Osteocyte (in vitro differentiated cells): Measurements from ENCODE around the gene QSOX1. TPM values are rescaled to one million over a fixed set of nuclear protein-coding genes. Genes with fewer than 3 reads are reported as not detected.

Source experiments
- DNase-seq: peaks from one replicate; pipeline ENCODE4 v3.0.0; 2021; ENCODE audit warnings: mixed read lengths; ENCODE audit not compliant: unreplicated experiment; ENCODE audit errors: extremely low spot score
- H3K27ac Mint-ChIP-seq: one replicate; pipeline ENCODE4 v1.8.0; 2021; ENCODE audit warnings: mild to moderate bottlenecking, mixed read lengths; ENCODE audit not compliant: unreplicated experiment
- H3K27me3 Mint-ChIP-seq: one replicate; pipeline ENCODE4 v1.8.0; 2021; ENCODE audit warnings: mixed read lengths; ENCODE audit not compliant: unreplicated experiment
- H3K36me3 Mint-ChIP-seq: one replicate; pipeline ENCODE4 v1.8.0; 2021; ENCODE audit warnings: mixed read lengths; ENCODE audit not compliant: unreplicated experiment
- H3K4me1 Mint-ChIP-seq: one replicate; pipeline ENCODE4 v1.8.0; 2021; ENCODE audit warnings: mixed read lengths; ENCODE audit not compliant: unreplicated experiment
- H3K4me3 Mint-ChIP-seq: one replicate; pipeline ENCODE4 v1.8.0; 2021; ENCODE audit warnings: mild to moderate bottlenecking, moderate library complexity, mixed read lengths; ENCODE audit not compliant: unreplicated experiment
- H3K9me3 Mint-ChIP-seq: one replicate; pipeline ENCODE4 v1.8.0; 2021; ENCODE audit warnings: mixed read lengths; ENCODE audit not compliant: unreplicated experiment
- total RNA-seq: library from RNA; stranded (reverse); gene quantifications from 2 replicates; pipeline ENCODE4 v1.2.1, GENCODE V29; 2021
- TF ChIP-seq, protein P1 (sequence below): fragments of 200-600 bp; sonication (generic); IDR thresholded peaks from 2 replicates; pipeline ENCODE4 v1.5.0; 2021; ENCODE audit warnings: antibody characterized with exemption, mild to moderate bottlenecking, moderate library complexity

The QSOX1 gene
- total RNA-seq, 1 donor from 2014 or later, result 152 TPM

DNA sequence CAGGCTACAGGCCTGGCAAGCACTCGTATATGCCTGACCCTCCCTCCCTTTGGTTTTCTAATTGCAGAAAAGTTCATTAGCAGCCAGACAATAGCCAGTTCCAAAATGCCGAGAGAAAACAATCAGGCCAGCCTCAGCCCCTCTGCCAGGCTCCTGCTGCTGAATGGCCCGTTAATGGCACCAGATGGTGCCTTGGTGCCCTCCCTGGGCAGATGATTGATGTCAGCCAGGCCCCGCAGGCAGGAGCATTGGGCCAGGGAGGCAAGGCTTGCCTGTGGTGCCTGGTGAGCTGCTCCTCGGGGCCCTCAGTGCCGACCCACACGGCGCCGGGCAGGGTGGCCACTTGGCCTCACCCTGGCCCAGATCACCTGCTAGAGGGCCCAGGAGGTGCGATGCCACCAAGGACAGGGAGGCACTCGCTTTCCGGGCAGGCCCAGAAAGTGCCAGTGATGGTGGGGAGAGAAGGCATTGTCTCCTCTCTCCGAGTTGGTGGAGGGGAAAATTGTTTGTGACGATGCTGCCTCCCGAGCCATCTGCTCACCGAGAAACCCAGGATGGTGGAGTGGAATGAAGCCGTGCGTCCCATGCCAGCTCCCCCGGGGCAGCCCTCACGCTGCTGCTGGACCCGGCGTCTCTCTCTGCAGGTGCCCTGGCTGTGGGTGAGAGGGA is 28.1 kb downstream of the QSOX1 start:
- H3K27ac Mint-ChIP-seq, result no peak overlapping the region
- peaks cover 7% of the 10 kb centered on the region for H3K36me3 Mint-ChIP-seq
- no peak overlapping the region for H3K4me3 Mint-ChIP-seq
- TF ChIP-seq, protein P1, sequence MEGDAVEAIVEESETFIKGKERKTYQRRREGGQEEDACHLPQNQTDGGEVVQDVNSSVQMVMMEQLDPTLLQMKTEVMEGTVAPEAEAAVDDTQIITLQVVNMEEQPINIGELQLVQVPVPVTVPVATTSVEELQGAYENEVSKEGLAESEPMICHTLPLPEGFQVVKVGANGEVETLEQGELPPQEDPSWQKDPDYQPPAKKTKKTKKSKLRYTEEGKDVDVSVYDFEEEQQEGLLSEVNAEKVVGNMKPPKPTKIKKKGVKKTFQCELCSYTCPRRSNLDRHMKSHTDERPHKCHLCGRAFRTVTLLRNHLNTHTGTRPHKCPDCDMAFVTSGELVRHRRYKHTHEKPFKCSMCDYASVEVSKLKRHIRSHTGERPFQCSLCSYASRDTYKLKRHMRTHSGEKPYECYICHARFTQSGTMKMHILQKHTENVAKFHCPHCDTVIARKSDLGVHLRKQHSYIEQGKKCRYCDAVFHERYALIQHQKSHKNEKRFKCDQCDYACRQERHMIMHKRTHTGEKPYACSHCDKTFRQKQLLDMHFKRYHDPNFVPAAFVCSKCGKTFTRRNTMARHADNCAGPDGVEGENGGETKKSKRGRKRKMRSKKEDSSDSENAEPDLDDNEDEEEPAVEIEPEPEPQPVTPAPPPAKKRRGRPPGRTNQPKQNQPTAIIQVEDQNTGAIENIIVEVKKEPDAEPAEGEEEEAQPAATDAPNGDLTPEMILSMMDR, result no peak
- no peaks in the 10 kb centered on the region for H3K27me3 Mint-ChIP-seq
- no peak for DNase-seq
- H3K9me3 Mint-ChIP-seq, result no peaks in the 10 kb centered on the region
- H3K4me1 Mint-ChIP-seq, result peaks cover 5% of the 10 kb centered on the region

DNA sequence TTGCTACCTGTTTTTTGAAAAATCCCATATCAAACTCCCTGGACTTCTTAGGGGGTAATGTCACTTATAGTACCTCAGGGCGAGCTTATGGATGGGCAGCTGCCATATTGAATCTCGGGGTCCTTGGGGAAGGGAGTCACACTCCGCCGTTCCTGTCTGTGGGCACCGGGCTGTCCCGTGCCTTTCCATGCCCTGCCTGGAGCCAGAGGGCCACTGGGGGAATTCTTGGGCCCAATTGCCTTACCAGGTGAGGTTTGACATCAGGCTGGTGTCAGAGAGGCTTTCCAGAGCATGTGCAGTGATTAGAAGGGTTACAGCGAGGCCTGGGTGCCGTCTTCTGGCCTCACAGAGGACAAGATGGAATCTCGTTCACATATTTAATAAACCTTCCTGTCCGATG is 28.8 kb downstream of the QSOX1 start:
- Mint-ChIP-seq H3K36me3 (peaks cover 7% of the 10 kb centered on the region), H3K4me1 (peaks cover 5% of the 10 kb centered on the region), H3K4me3 (no peak overlapping the region), H3K27ac (no peak overlapping the region), H3K27me3 (no peaks in the 10 kb centered on the region), H3K9me3 (no peaks in the 10 kb centered on the region)
- TF ChIP-seq, protein P1, result no peak
- no peak for DNase-seq

DNA sequence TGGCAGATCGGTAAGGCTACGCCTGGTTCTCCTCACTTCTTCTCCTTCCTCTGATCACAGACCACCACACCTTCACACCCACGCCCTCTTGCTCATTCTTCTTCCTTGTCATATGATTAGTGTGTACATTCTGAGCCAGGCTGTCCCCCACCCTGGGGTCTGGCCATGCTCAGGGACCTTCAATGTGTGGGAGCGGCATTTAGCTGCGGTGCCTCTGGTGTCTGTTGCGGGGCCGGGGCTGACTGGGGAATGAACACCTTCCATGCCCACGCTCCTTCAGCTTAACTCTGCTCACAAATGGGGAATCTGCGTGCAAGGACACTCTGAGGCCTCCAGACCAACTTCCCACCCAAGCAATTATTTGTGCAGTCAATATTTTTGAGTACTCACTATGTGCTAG is 29.4 kb downstream of the QSOX1 start:
- Mint-ChIP-seq H3K36me3 (peaks cover 7% of the 10 kb centered on the region), H3K27ac (no peak overlapping the region), H3K27me3 (no peaks in the 10 kb centered on the region)

DNA sequence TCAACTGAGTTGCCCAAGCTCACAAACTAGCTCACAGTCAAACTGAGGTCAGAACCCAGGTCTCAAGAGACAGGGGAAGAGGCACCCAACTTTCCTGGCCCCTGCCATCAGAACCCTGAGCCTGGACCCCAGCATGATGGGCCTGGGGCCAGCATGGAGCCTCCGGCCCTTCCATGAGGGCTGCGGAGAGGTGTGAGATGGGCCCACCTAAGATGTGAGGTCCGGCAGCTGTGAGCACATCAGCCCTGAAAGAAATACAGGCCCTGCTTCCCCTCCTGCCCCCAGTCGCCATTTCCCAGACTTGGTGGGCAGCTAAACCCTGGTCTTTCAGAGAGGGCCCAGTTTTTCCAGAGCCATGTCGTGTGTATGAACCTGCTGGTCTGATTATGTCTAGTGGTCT is 30.6 kb downstream of the QSOX1 start:
- Mint-ChIP-seq H3K4me3 (no peak overlapping the region), H3K36me3 (peaks cover 9% of the 10 kb centered on the region), H3K27me3 (no peaks in the 10 kb centered on the region), H3K27ac (no peak overlapping the region), H3K9me3 (no peaks in the 10 kb centered on the region), H3K4me1 (peaks cover 5% of the 10 kb centered on the region)
- TF ChIP-seq, protein P1, result no peak
- no peak for DNase-seq

More for the DNA sequence above, 29.4 kb downstream of the QSOX1 start:
- no peak for DNase-seq
- Mint-ChIP-seq H3K9me3 (no peaks in the 10 kb centered on the region), H3K4me1 (peaks cover 5% of the 10 kb centered on the region), H3K4me3 (no peak overlapping the region)
- TF ChIP-seq, protein P1, result no peak

DNA sequence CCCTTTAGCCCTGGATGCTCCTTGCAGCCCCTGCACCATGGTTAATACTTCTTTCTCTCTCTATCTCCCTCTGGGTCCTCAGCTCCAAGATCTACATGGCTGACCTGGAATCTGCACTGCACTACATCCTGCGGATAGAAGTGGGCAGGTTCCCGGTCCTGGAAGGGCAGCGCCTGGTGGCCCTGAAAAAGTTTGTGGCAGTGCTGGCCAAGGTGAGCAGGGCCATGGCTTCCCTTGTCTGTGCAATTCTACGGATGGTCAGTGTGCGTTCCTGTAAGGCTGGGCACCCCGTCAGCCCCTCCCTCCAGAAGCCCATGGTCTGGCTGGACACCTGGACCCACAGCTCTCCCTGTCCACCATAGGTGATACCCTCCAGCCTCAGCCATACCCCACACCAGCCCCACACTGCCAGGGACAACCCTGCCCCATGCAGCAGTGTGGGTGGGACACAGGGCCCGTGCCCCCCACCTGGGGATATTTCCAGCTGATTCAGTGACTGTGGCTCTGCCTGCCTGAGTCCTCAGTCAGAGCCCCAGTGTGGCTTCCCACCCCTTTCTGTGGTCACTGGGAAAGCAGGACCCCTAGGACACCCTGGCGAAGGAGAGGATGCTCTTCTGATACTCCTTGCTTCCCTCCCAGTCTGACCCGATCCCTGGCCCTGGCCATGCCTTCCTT is 31.4 kb downstream of the QSOX1 start:
- Mint-ChIP-seq H3K9me3 (no peaks in the 10 kb centered on the region), H3K4me1 (peaks cover 5% of the 10 kb centered on the region), H3K27ac (no peak overlapping the region), H3K36me3 (peaks cover 12% of the 10 kb centered on the region), H3K27me3 (no peaks in the 10 kb centered on the region), H3K4me3 (no peak overlapping the region)
- TF ChIP-seq, protein P1, result no peak
- no peak for DNase-seq
